Panc1 (cell line): Measurements from ENCODE around the gene MSI2.

Source experiments
- CTCF ChIP-seq: fragments of 450-650 bp; IDR thresholded peaks from 2 replicates; pipeline ENCODE4 v1.5.1; 2017; ENCODE audit warnings: mild to moderate bottlenecking
- POLR2AphosphoS5 ChIP-seq: IDR thresholded peaks from 2 replicates; pipeline ENCODE4 v1.6.1; 2012; ENCODE audit warnings: mild to moderate bottlenecking, low read depth, low read length, moderate library complexity
- REST ChIP-seq, 2 experiments: IDR thresholded peaks; 2 replicates each; pipeline ENCODE4 v1.6.1; 2011 to 2012; ENCODE audit warnings: low read depth in 2 of 2, control low read depth in 1 of 2, low read length in 1 of 2, mild to moderate bottlenecking in 1 of 2, moderate library complexity in 1 of 2; ENCODE audit not compliant: insufficient read depth in 1 of 2
- SIN3A ChIP-seq: IDR thresholded peaks from 2 replicates; pipeline ENCODE4 v1.6.1; 2012; ENCODE audit warnings: low read depth, mild to moderate bottlenecking, low read length, moderate library complexity, borderline replicate concordance; ENCODE audit not compliant: insufficient read depth

DNA sequence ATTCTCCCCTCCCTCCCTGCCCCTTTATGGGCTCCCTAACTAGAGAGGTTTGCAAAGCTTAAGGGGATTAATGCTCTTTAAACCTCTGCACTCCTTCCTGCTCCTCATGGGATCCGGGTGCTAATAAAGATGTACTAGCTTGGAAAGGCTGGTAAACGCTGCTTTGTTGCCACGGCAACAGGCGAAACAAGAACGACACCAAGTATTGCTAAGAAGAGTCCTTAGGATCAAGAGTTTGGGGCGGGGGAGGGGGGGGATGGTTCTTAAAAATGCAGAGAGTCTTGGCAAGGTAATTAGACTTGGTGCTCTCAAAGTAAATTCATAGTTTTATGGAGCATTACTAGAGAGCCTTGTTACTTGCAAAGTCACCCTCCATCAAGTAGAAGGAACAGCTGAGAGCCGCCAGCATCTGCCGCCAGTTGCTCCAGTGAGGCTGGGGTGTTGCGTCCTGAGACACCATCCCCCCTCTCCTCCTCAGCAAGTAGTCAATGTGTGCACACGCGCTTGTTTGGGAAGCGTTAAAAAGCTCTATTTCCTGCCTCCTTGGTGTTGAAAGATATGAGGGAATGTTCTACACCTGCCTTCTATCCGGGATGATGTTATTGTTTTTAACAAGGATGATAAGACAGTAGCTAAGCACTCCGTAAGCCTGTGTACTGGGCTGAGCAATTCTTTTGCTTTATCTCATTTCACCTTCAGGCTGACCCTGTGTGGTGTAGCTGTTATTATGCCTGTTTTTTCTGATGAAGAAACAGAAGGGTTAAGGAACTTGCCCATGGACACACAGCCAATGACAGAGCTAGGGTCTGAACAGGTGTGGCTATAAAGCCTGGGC, 297.9 kb downstream of the MSI2 start:
- TF ChIP-seq CTCF: no peak
- TF ChIP-seq SIN3A: no peak
- TF ChIP-seq POLR2AphosphoS5: no peak
- TF ChIP-seq REST (IDR thresholded peaks at IDR 0.05; ENCODE audit: insufficient read depth in 1 of 2, low read depth in 2 of 2, low read length in 1 of 2): no peak
